ENCODE data around the gene UBE2J2.

Gene UBE2J2

DNA sequence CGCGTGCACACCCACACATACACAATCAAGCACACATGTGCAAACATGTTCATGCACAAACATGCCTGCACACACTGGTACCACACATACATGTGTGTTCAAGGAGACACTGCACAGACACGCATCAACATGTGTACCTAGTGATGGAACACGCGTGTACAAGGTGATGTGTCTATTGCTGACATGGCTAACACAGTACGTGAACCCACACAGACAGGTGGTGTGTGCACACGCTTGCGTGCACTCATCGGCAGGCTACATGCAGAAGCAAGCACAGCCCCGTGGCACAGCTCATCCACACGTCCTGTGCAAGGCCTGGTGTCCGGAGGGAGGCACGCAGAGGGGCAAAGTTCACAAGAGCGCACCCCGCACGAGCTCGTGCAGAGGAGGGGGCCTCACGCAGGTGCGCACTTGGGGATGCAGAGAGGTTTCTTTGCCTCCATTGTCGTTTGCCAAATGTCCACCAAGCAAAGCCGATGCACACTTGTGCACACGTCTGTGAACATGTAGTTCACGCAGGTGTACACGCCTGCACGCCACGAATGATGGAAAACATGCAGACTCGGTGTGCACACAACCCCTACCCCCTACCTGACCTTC is 33.1 kb upstream of the UBE2J2 start:
- CTCF ChIA-PET, result no interaction called here
- TF ChIP-seq, protein P1, sequence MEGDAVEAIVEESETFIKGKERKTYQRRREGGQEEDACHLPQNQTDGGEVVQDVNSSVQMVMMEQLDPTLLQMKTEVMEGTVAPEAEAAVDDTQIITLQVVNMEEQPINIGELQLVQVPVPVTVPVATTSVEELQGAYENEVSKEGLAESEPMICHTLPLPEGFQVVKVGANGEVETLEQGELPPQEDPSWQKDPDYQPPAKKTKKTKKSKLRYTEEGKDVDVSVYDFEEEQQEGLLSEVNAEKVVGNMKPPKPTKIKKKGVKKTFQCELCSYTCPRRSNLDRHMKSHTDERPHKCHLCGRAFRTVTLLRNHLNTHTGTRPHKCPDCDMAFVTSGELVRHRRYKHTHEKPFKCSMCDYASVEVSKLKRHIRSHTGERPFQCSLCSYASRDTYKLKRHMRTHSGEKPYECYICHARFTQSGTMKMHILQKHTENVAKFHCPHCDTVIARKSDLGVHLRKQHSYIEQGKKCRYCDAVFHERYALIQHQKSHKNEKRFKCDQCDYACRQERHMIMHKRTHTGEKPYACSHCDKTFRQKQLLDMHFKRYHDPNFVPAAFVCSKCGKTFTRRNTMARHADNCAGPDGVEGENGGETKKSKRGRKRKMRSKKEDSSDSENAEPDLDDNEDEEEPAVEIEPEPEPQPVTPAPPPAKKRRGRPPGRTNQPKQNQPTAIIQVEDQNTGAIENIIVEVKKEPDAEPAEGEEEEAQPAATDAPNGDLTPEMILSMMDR (IDR thresholded peaks at IDR 0.05; ENCODE audit: control extremely low read depth, extremely low read depth, low read depth, missing control alignments), result no peak
- no peak for DNase-seq (ENCODE audit: extremely low spot score)
- POLR2A ChIA-PET, result no interaction called here

DNA sequence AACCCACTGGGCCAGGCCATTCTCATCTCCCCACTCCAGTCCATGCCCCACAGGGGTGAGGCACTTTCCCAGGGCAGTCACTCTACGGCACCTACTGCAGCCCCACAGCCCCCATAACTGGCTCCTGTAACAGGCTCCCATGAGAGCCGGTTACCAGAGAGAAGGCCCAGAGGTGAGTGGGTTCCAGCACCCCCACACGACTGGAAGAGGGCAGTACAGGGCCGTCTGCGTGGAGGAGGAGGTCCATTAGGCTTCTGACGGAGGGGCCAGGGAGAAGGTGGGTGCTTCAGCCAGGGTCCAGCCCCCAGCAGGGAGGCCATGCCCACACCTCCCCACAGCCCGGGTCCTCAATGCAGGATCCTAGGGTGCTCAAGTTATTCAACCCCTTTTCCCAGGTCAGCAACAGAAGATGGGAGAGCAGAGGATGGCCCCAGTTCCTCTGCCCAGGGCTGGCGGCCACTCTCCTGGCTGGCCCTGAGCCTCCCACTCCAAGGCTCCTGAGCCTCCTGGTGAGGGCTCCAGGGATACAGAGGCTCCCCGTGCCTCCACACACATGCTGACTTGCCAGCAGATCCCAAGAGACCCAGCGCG is 32.5 kb upstream of the UBE2J2 start:
- POLR2A ChIA-PET, result no interaction called here
- DNase-seq (ENCODE audit: extremely low spot score), result no peak
- TF ChIP-seq, protein P1 (IDR thresholded peaks at IDR 0.05; ENCODE audit: control extremely low read depth, extremely low read depth, low read depth, missing control alignments), result peak; percentile 31
- CTCF ChIA-PET, result interaction anchor here (1.1 kb wide), 1 partner anchor 67 kb away, joined by 4 read pairs; no protein-coding TSS in a partner anchor

DNA sequence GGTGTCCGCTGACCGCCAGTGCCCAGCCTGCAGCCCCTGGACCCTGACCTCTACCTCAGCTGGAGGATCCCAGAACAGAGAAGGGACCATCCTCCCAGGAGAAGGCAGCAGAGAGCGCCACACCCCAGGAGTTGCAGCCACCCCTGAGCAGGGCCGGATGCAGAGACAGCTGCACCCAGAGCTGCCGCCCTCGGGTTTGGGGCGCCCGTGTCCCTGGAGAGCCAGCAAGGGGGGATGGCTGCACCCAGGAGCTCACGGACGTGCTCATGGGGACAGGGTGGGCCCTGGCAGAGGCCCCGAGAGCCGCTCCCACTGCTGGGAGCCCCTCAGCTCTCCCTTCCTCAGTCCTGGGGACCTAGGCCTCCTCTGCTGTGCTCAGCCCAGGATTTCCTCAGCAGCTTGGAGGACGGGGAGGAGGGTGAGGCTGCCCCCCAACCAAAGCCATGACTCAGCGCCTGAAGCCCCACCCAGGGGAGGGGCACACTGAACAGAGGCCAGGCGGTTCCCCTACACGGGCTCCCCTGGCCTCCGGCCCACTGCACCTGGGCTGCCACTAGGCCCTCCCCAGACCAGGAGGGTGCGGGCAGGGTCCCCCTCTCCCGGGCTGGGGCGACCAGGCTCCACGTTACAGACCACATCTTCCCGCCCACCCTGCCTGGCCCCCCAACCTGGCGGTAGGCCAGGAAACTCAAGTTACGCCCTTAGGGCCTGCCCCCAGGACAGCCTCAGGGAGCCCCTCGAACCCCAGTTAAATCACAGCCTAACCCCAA is 31.8 kb upstream of the UBE2J2 start:
- DNase-seq (ENCODE audit: extremely low spot score), result peak; percentile 70
- ChIA-PET POLR2A (no interaction called here), CTCF (interaction anchor here (0.8 to 1.2 kb wide), 4 partner anchors 14 to 604 kb away, joined by 3 to 6 read pairs (median 4); no protein-coding TSS in a partner anchor)
- TF ChIP-seq, protein P1 (IDR thresholded peaks at IDR 0.05; ENCODE audit: control extremely low read depth, extremely low read depth, low read depth, missing control alignments), result no peak

DNA sequence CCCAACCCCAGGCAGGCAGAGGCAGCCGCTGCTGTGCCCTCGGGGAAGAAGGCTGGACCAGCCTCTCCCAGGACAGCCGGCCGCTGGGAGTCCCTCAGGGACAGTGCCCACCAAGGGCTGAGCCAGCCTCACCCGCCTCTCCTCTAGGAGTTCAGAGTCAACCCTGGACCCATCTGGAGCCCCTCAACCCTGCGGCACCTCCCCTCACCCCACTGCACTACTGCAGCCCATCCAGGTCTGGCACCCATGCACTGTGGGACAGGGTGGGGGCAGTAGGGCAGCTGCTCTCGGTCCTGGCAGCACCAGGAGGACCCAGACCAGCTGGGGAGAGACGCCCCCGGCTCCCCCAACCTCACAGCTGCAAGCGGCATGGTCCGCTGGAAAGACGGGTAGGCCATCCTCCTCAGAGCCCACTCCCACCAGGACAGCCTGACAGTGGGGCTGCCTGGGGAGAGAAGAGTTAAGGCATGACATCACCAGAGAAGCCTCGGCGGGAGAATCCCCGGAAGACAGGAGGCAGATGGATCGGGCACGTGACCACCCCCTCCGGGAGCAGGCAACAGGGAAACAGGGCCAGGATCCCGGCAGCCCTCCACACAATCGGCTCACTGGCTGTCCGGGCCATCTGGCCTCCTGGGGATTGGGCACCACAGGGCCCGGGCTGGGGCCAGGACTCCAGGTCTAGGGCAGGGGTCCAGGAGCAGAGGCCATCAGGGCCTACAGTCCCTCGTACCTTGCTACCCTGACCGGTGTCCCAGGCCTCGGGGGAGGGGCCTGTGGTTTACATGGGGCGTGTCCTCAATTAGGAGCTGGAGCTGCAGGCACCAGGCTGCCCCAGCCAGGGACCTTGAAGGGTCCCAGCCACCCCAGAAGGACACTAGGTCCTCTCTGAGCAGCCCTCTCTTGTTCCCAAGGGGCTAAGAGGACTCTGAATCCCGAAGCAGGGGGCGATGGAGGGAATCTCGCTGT is 31.0 kb upstream of the UBE2J2 start:
- TF ChIP-seq, protein P1 (IDR thresholded peaks at IDR 0.05; ENCODE audit: control extremely low read depth, extremely low read depth, low read depth, missing control alignments), result no peak
- DNase-seq (ENCODE audit: extremely low spot score), result no peak
- ChIA-PET CTCF (interaction anchor here (0.8 to 1.2 kb wide), 4 partner anchors 13 to 605 kb away, joined by 3 to 6 read pairs (median 4); no protein-coding TSS in a partner anchor), POLR2A (no interaction called here)

DNA sequence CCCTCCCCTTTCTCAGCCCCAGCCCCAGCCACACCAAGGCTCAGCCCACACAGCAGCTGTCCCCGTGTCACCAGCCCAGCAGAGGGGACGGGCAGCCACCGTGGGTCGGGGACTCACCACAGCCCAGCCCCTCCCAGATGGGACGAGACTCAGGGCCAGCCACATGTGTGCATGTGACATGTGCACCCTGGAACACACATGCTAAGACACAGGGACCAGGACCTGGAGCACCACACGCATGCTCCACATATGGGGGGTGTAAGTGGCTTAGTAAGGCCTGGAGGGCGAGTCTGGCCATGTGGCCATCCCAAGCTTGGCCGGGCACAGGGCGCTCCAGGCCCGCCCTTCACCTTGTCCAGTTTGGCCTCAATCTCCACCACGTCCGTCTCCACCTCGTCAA is 30.1 kb upstream of the UBE2J2 start:
- ChIA-PET CTCF (no interaction called here), POLR2A (no interaction called here)
- no peak for DNase-seq (ENCODE audit: extremely low spot score)
- TF ChIP-seq, protein P1 (IDR thresholded peaks at IDR 0.05; ENCODE audit: control extremely low read depth, extremely low read depth, low read depth, missing control alignments), result no peak

All from GM10248 (cell line).